Measurements from ENCODE around the gene CRAT.

DNA sequence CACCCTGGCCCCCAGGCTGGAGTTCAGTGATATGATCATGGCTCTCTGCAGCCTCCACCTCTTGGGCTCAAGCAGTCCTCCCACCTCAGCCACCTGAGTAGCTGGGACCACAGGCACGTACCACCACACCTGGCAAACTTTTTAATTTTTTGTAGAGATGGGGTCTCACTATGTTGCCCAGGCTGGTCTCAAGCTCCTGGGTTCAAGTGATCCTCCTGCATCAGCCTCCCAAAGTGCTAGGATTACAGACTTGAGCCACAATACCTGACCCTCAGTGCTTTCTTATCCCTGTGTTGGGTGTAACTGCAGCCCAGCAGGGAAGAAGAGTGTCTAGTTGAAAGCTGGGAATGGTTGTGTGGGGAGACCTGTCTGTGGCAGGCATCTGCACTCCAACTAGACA, 11.5 kb upstream of the CRAT start:
- TF ChIP-seq POLR2AphosphoS5 (IDR thresholded peaks at IDR 0.05; ENCODE audit: low read depth, low read length) (no peak), POLR2A (IDR thresholded peaks at IDR 0.05; ENCODE audit: low read depth, low read length) (no peak)

Data from GM12892 (cell line).